ENCODE measurements around the gene ACD. TPM values are rescaled to one million over a fixed set of nuclear protein-coding genes. Genes with fewer than 3 reads are reported as not detected.

ACD gene
- total and polyA plus RNA-seq, 9 of the 15 experiments (the other 6 are each of a cell fraction or from before 2014, with no cell fraction given) = 4.2 to 47.4 (median 19.2) TPM

DNA sequence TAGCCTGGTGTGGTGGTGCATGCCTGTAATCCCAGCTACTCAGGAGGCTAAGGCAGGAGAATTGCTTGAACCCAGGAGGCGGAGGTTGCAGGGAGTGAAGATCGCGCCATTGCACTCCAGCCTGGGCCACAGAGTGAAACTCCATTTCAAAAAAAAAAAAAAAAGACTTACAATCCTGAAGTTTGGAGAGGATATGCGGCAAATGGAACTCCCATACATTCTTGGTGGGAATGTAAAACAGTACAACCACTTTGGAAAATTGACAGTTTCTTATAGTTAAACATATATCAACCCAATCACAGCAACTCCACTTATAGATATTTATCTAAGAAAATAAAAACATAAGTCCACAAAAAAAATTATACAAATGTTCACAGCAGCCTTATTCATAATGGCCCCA lies 47.1 kb upstream of the ACD start:
- no peaks in the 10 kb centered on the region for H3K36me3 ChIP-seq (ENCODE audit: control insufficient read depth, insufficient read depth, low read length)
- no peak for DNase-seq (ENCODE audit: extremely low read depth in 1 of 4, low spot score in 3 of 4)
- H3K9ac ChIP-seq (ENCODE audit: insufficient read depth in 1 of 2, low read depth in 2 of 2, low read length in 2 of 2) = no peak overlapping the region
- H3K27me3 ChIP-seq (ENCODE audit: control insufficient read depth in 2 of 2, insufficient read depth in 2 of 2, low read length in 2 of 2) = no peaks in the 10 kb centered on the region
- CTCF ChIA-PET (ENCODE audit: low intra/inter-chr PET ratio) = no interaction called here
- FAIRE-seq = no peak
- H4K20me1 ChIP-seq (replicated peaks; ENCODE audit: control insufficient read depth, insufficient read depth, low read length) = 0 out of 2 replicates have a peak, but pooled peaks cover 4% of the 10 kb centered on the region
- WGBS (ENCODE audit: insufficient coverage, low coverage, missing lambda C conversion rate) = 92% methylated on average over 4 of the region's 4 CpGs
- POLR2A ChIA-PET = interaction anchor here (2.5 kb wide), 1 partner anchor 12 kb away, joined by 8 read pairs; the partner anchor contains the start of gene GFOD2
- H3K27ac ChIP-seq (ENCODE audit: extremely low read depth, low read depth, low read length) = no peak overlapping the region
- no peak for TF ChIP-seq TEAD4 (IDR thresholded peaks at IDR 0.05; ENCODE audit: low read length)
- TF ChIP-seq TEAD4 (CRISPR knock-in tag; IDR thresholded peaks at IDR 0.05; ENCODE audit: borderline replicate concordance) = no peak
- TF ChIP-seq ZNF184 (CRISPR knock-in tag; IDR thresholded peaks at IDR 0.05) = peak; percentile 66; the same call in 1 of the 2 replicates
- BruUV-seq (replicated peaks) = no TSS peak
- H3K9me3 ChIP-seq (replicated peaks; ENCODE audit: control insufficient read depth, insufficient read depth, low read depth, low read length) = no peaks in the 10 kb centered on the region
- H3K9me1 ChIP-seq (ENCODE audit: control insufficient read depth, insufficient read depth, low read length) = no peaks in the 10 kb centered on the region
- H3K4me3 ChIP-seq = no peak overlapping the region
- no peak overlapping the region for H3K4me2 ChIP-seq (ENCODE audit: insufficient read depth, low read length)
- in situ Hi-C loops (cut with MboI) (no loop called here), intact Hi-C loops (cut with micrococcal nuclease) (no loop called here)
- H3K79me2 ChIP-seq (ENCODE audit: control insufficient read depth, insufficient read depth, low read length) = 0 out of 3 replicates have a peak, but pooled peaks cover 4% of the 10 kb centered on the region
- no peak overlapping the region for H2AFZ ChIP-seq (ENCODE audit: low read depth, low read length)
- H3K4me1 ChIP-seq (replicated peaks in 1 of 2; ENCODE audit: control insufficient read depth in 2 of 2, insufficient read depth in 2 of 2, low read length in 2 of 2) = peaks cover 0 to 4% of the 10 kb centered on the region in 2 experiments; a peak in 2 of 5 replicates
- ATAC-seq = no peak

DNA sequence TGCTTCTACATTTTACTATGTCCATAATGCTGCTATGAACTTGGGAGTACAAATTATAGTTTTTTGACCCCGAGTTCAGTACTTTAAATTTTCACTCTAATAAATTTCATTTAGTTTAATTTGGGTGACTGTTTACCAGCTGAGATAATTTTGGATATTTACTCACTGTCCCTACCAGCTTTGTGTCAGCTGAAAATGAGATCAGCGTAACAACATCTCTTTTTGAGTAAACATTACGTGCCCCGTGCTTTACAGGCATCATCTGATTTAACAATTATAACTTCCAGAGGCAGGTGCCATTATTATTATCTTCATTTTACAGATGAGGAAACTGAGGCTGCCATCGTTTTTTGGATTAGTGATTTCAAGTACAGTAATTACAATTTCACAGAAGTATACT lies 44.0 kb upstream of the ACD start:
- peaks cover 3% of the 10 kb centered on the region; the same call in 1 of the 2 replicates for H3K9me3 ChIP-seq (replicated peaks; ENCODE audit: control insufficient read depth, insufficient read depth, low read depth, low read length)
- no peak overlapping the region for H3K4me2 ChIP-seq (ENCODE audit: insufficient read depth, low read length)
- H3K36me3 ChIP-seq (ENCODE audit: control insufficient read depth, insufficient read depth, low read length) = no peaks in the 10 kb centered on the region
- no peaks in the 10 kb centered on the region for H4K20me1 ChIP-seq (replicated peaks; ENCODE audit: control insufficient read depth, insufficient read depth, low read length)
- 54% methylated on average over 5 of the region's 5 CpGs for WGBS (ENCODE audit: insufficient coverage, low coverage, missing lambda C conversion rate)
- no peak overlapping the region for H3K9ac ChIP-seq (ENCODE audit: insufficient read depth in 1 of 2, low read depth in 2 of 2, low read length in 2 of 2)
- H3K9me1 ChIP-seq (ENCODE audit: control insufficient read depth, insufficient read depth, low read length) = no peaks in the 10 kb centered on the region
- BruUV-seq (replicated peaks) = no TSS peak
- no peaks in the 10 kb centered on the region for H3K79me2 ChIP-seq (ENCODE audit: control insufficient read depth, insufficient read depth, low read length)
- no peak for ATAC-seq
- ChIA-PET CTCF (ENCODE audit: low intra/inter-chr PET ratio) (no interaction called here), POLR2A (interaction anchor here (0.5 kb wide), 1 partner anchor 16 kb away, joined by 3 read pairs; no protein-coding TSS in a partner anchor)
- no peaks in the 10 kb centered on the region for H3K4me1 ChIP-seq (replicated peaks in 1 of 2; ENCODE audit: control insufficient read depth in 2 of 2, insufficient read depth in 2 of 2, low read length in 2 of 2)
- FAIRE-seq = no peak
- H3K27ac ChIP-seq (ENCODE audit: extremely low read depth, low read depth, low read length) = no peak overlapping the region
- H3K4me3 ChIP-seq = no peak overlapping the region
- intact Hi-C loops (cut with micrococcal nuclease) (no loop called here), in situ Hi-C loops (cut with MboI) (no loop called here)
- H3K27me3 ChIP-seq (ENCODE audit: control insufficient read depth in 2 of 2, insufficient read depth in 2 of 2, low read length in 2 of 2) = no peaks in the 10 kb centered on the region
- no peak overlapping the region for H2AFZ ChIP-seq (ENCODE audit: low read depth, low read length)
- no peak for DNase-seq (ENCODE audit: extremely low read depth in 1 of 4, low spot score in 3 of 4)
- TF ChIP-seq NBN (IDR thresholded peaks at IDR 0.05; ENCODE audit: low read depth) = no peak
- TF ChIP-seq MAFG (tag; conservative IDR thresholded peaks at IDR 0.05) = no peak
- TF ChIP-seq, protein P1, sequence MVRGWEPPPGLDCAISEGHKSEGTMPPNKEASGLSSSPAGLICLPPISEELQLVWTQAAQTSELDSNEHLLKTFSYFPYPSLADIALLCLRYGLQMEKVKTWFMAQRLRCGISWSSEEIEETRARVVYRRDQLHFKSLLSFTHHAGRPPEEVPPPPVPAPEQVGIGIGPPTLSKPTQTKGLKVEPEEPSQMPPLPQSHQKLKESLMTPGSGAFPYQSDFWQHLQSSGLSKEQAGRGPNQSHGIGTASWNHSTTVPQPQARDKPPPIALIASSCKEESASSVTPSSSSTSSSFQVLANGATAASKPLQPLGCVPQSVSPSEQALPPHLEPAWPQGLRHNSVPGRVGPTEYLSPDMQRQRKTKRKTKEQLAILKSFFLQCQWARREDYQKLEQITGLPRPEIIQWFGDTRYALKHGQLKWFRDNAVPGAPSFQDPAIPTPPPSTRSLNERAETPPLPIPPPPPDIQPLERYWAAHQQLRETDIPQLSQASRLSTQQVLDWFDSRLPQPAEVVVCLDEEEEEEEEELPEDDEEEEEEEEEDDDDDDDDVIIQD (CRISPR knock-in tag; IDR thresholded peaks at IDR 0.05) = no peak

Data from K562 (cell line).